ENCODE results near the gene KCNA3. TPM values are rescaled to one million over a fixed set of nuclear protein-coding genes. Genes with fewer than 3 reads are reported as not detected.
"Not testable (repeated sequence)": the region's sequence is repeated elsewhere in the genome, so short reads cannot be mapped to it uniquely, and the experiment has no call there.

The KCNA3 gene
- total and polyA plus RNA-seq, 2 experiments from 2014 or later: 0.43 TPM; not detected in 1

DNA sequence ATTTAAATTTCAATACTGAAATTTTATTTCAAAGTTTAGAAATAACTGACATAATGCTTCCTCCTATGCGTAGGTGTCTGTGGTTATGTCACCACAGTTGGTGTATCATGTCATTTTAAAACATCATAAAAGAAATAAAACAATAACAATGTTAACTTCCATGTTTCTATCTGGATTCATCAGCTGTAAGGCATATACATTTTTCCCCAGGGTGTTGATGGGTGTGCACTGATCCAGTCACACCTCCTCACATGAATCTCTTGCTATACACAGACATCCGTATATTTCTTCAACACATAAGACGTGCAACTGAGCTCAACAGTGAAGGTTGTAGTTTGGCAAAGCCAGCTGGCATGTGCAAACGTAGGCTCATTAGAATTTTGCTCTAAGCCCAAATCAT lies 6.2 kb downstream of the KCNA3 start:
- DNase-seq (ENCODE audit: low spot score): no peak
- Histone ChIP-seq H3K36me3 (replicated peaks; ENCODE audit: insufficient read depth, low read depth) (no peaks in the 10 kb centered on the region), H3K4me1 (ENCODE audit: insufficient read depth) (no peaks in the 10 kb centered on the region), H3K4me2 (no peak overlapping the region), H3K27me3 (peaks cover 79% of the 10 kb centered on the region), H3K9me3 (ENCODE audit: low read depth) (no peaks in the 10 kb centered on the region), H3K79me2 (no peaks in the 10 kb centered on the region), H3K4me3 (no peak overlapping the region), H2AFZ (no peak overlapping the region), H4K20me1 (ENCODE audit: insufficient read depth, poor library complexity, severe bottlenecking) (no peaks in the 10 kb centered on the region), H3K27ac (no peak overlapping the region), H3K9me2 (replicated peaks; ENCODE audit: insufficient read depth) (no peaks in the 10 kb centered on the region)
- TF ChIP-seq, protein P1, sequence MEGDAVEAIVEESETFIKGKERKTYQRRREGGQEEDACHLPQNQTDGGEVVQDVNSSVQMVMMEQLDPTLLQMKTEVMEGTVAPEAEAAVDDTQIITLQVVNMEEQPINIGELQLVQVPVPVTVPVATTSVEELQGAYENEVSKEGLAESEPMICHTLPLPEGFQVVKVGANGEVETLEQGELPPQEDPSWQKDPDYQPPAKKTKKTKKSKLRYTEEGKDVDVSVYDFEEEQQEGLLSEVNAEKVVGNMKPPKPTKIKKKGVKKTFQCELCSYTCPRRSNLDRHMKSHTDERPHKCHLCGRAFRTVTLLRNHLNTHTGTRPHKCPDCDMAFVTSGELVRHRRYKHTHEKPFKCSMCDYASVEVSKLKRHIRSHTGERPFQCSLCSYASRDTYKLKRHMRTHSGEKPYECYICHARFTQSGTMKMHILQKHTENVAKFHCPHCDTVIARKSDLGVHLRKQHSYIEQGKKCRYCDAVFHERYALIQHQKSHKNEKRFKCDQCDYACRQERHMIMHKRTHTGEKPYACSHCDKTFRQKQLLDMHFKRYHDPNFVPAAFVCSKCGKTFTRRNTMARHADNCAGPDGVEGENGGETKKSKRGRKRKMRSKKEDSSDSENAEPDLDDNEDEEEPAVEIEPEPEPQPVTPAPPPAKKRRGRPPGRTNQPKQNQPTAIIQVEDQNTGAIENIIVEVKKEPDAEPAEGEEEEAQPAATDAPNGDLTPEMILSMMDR (IDR thresholded peaks at IDR 0.05; ENCODE audit: poor library complexity): no peak
- TF ChIP-seq EZH2 (IDR thresholded peaks at IDR 0.05; ENCODE audit: borderline replicate concordance): no peak
- TF ChIP-seq EZH2phosphoT487 (IDR thresholded peaks at IDR 0.05; ENCODE audit: low read depth, severe bottlenecking, unreplicated experiment): no peak
- WGBS (ENCODE audit: low lambda C conversion rate, missing lambda C conversion rate): 60% methylated on average over 4 of the region's 4 CpGs

DNA sequence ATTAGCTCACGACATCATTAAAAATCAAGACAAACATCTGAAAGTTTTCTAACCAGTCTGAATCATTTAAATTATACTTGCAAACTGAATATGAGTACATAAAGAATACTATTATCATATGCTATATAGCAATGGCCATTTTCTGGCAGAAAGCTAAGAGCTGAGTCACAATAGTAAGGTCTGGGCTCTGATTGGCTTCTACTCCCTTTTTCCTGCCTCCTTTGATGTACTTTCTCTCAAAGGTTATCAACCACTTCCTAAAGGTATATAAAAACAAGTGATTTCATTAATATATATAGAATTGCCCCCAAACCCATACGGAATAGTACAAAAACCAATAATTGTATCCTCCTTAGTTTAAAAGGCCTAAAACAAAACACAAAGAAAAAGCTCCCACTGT lies 7.0 kb downstream of the KCNA3 start:
- TF ChIP-seq EZH2 (IDR thresholded peaks at IDR 0.05; ENCODE audit: borderline replicate concordance): no peak
- H3K9me2 ChIP-seq (replicated peaks; ENCODE audit: insufficient read depth): no peaks in the 10 kb centered on the region
- no peak overlapping the region for H3K4me2 ChIP-seq
- H3K79me2 ChIP-seq: no peaks in the 10 kb centered on the region
- no peak overlapping the region for H2AFZ ChIP-seq
- no peak overlapping the region for H3K4me3 ChIP-seq
- no peak for DNase-seq (ENCODE audit: low spot score)
- 80% methylated on average over 2 of the region's 2 CpGs for WGBS (ENCODE audit: low lambda C conversion rate, missing lambda C conversion rate)
- no peaks in the 10 kb centered on the region for H3K9me3 ChIP-seq (ENCODE audit: low read depth)
- no peaks in the 10 kb centered on the region for H4K20me1 ChIP-seq (ENCODE audit: insufficient read depth, poor library complexity, severe bottlenecking)
- no peaks in the 10 kb centered on the region for H3K36me3 ChIP-seq (replicated peaks; ENCODE audit: insufficient read depth, low read depth)
- H3K27ac ChIP-seq: no peak overlapping the region
- H3K4me1 ChIP-seq (ENCODE audit: insufficient read depth): no peaks in the 10 kb centered on the region
- H3K27me3 ChIP-seq: peaks cover 71% of the 10 kb centered on the region

DNA sequence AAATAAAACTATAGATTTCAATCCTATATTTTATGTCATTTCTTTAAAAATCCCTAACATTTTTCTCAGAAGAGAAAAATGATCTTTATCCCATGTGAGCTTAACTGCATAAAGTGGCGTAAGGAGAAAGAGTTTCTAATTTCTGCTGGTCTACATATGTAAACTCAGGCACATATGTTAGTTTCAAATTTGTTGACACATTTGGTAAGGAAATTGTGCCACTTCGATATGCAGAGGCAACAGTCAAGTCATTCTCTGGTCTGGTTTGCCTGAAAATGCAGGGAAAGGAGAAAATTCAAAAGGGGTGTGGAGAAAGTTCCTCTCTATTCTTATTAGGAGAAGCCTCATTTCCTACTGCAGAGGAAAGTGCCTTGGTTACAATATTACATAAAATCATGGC lies 11.5 kb downstream of the KCNA3 start:
- no peak for DNase-seq (ENCODE audit: low spot score)
- H3K27ac ChIP-seq: no peak overlapping the region
- no peak overlapping the region for H3K4me3 ChIP-seq
- peaks cover 36% of the 10 kb centered on the region for H3K27me3 ChIP-seq
- 89% methylated on average over 2 of the region's 2 CpGs for WGBS (ENCODE audit: low lambda C conversion rate, missing lambda C conversion rate)
- H2AFZ ChIP-seq: no peak overlapping the region
- no peaks in the 10 kb centered on the region for H3K4me1 ChIP-seq (ENCODE audit: insufficient read depth)
- H3K36me3 ChIP-seq (replicated peaks; ENCODE audit: insufficient read depth, low read depth): no peaks in the 10 kb centered on the region
- H3K4me2 ChIP-seq: no peak overlapping the region
- H3K79me2 ChIP-seq: no peaks in the 10 kb centered on the region
- H3K9me2 ChIP-seq (replicated peaks; ENCODE audit: insufficient read depth): no peaks in the 10 kb centered on the region
- no peak for TF ChIP-seq EZH2 (IDR thresholded peaks at IDR 0.05; ENCODE audit: borderline replicate concordance)
- no peak for TF ChIP-seq EZH2phosphoT487 (IDR thresholded peaks at IDR 0.05; ENCODE audit: low read depth, severe bottlenecking, unreplicated experiment)
- TF ChIP-seq, protein P1 (IDR thresholded peaks at IDR 0.05; ENCODE audit: poor library complexity): no peak
- no peaks in the 10 kb centered on the region for H3K9me3 ChIP-seq (ENCODE audit: low read depth)
- H4K20me1 ChIP-seq (ENCODE audit: insufficient read depth, poor library complexity, severe bottlenecking): no peaks in the 10 kb centered on the region

DNA sequence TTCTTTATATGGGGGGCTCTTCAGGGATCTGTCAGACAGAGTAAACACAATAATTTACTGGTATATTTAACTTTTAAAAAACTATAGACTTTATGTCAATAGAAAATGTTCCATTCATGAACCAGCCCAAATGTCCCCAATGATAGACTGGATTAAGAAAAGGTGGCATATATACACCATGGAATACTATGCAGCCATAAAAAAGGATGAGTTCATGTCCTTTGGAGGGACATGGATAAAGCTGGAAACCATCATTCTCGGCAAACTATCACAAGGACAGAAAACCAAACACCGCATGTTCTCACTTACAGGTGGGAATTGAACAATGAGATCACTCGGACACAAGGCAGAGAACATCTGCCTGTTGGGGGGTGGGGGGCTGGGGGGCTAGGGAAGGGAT lies 15.2 kb downstream of the KCNA3 start:
- not testable (repeated sequence) for DNase-seq (ENCODE audit: low spot score); H3K4me3 ChIP-seq; H2AFZ ChIP-seq; H4K20me1 ChIP-seq (ENCODE audit: insufficient read depth, poor library complexity, severe bottlenecking); H3K4me1 ChIP-seq (ENCODE audit: insufficient read depth); H3K9me2 ChIP-seq (replicated peaks; ENCODE audit: insufficient read depth); H3K79me2 ChIP-seq; H3K27ac ChIP-seq; H3K27me3 ChIP-seq; H3K36me3 ChIP-seq (replicated peaks; ENCODE audit: insufficient read depth, low read depth); H3K9me3 ChIP-seq (ENCODE audit: low read depth); H3K4me2 ChIP-seq
- 88% methylated on average over 3 of the region's 3 CpGs for WGBS (ENCODE audit: low lambda C conversion rate, missing lambda C conversion rate)

Measured in hepatocyte (in vitro differentiated cells).